GM19438 (cell line): ENCODE results near the gene PAQR4.

ENCODE experiments used
- ATAC-seq: cut with Tn5 transposase; IDR thresholded peaks from one replicate; pipeline ENCODE4 v1.9.1; 2021; ENCODE audit warnings: low read depth; ENCODE audit not compliant: unreplicated experiment

Gene PAQR4

DNA sequence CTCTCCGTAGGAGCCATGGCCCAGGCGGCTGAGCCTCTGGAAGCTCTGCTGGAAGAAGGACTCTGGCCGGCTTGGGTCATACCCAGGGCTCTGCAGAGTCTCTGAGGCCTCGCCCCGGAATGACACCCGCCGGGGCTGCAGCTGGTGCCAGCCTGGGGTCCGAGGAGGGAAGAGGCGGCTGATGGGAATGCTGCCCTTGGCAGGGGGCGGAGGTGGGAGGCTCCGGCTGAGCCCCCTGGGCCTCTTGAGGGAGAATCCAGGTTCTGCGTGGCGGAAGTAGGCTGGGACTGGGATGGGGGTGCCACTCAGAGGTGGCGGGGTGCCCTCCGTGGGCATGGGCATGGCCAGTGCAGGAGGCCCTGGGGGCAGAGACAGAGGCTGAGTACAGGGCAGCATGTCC is 7.5 kb downstream of the PAQR4 start:
- ATAC-seq, result no peak

DNA sequence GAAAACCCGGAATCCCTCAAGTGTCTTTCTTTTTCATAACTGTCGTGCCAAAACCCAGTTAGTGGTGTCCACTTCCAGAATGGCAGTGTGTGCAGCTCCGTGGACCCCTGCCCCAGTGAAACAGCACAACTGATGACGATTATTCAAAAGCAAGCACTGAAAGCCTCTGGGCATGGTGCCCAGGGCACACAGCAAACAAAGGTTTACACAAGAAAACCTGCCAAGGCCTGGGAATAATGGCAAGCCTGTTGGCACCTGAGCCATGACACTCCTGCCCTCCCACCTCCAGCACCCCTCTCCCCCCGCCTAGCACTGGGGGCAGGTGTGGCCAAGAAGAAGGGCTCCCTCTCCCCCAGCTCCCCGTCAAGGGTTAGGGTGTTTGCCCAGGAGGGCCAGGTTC is 8.3 kb downstream of the PAQR4 start:
- ATAC-seq, result no peak

DNA sequence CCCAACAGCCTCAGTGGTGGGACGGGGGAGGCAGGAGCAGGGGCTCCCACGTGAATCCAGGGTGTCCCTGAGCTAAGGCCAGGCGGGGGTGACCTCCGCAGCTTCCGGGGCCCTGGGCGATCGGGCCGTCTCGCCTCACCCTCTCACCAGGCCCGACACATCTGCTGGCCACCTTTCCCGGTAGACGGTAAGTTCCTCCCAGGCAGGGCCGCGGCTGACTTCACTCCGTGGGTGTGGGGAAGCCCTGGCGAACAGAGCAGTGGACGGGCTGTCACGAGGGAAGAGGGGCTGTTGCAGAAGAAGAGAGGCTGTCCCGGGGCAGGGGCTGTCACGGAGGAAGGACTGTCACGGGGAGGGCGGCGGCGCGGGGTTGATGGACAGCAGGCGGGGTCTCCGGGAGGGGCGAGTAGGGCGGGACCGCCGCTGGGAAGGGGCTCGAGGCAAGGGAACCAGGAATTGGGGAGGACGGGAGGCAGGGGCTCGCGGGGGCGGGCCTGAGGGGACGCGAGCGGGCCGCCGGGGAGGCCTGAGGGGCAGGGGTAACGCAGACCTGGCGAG is 10.6 kb downstream of the PAQR4 start:
- no peak for ATAC-seq

DNA sequence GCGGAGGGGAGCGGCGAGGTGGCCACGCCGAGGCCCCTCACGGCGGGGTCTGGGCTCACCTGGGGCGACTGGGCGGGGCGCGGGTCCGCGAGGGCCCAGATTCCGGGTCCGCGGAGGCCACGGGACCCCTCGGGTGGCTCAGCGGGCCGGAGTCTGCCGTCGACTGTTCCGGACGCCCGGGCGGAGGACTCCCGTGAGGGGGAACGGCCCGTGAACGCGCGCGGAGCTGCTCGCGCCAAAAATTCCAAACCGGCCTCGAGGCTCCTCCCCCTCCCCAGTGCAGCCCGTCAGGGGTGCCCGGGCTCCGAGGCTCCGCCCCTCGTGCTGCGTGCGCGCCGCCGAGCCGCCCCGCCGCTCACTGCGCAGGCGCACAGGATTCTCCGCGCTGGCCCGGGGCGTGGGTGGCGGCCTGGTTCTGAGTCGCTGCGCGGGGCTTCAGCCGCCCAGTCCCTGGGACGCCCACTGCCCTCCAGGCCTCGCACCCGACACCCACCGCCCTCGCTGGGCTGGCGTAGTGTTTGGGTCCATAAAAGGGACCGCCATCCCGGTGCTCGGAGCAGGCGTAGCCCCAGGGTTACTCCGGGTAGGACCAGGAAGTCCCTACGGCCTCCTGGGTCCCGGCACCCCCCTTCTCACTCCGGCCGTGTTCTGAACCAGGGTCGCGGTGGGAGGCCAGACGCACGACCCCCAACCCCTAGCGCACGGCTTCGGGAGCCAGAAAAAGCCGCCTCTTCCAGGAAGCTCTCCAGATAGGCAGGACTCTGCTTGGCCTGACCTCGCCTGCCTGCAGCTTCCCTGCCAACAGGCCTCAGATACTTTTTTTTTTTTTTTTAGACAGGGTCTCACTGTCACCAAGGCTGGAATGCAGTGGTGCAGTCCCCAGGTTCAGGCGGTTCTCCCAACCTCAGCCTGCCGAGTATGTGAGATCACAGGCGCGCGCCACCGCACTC is 11.4 kb downstream of the PAQR4 start, which contains the start of gene PKMYT1:
TSS of gene PKMYT1 (minus strand) at position 220 of the 950 bp plus-strand sequence. CDS start 789 bp downstream, outside the sequence.
- peak; percentile 56 for ATAC-seq

DNA sequence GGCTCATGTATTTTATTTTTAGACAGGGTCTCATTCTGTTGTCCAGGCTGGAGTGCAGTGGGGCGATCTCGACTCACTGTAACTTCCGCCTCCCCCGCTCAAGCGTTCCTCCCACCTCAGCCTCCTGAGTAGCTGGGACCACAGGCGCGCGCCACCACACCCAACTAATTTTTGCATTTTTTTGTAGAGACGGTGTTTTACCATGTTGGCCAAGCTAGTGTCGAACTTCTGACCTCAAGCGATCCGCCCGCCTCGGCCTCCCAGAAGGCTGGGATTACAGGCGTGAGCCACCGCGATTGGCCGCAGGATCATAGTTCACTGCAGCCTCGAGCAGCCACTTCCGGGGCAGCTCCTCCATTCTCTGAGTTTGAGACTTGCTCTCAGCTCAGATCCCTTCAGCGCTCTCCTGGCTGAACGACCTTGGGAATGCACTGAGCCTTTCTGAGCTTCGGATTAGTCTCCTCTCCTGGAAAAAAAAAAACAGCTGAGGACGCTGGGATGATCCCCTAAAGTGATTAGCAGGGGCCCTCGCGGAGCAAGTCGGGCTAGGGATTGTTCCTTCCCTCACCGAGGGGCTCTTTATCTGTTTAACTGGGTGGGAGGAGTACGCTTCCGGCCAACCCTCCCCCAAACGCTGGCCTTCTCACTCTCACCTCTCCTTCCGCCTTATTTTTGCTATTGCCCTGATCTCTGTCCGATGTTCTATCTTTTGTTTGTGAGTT is 12.2 kb downstream of the PAQR4 start:
- no peak for ATAC-seq

DNA sequence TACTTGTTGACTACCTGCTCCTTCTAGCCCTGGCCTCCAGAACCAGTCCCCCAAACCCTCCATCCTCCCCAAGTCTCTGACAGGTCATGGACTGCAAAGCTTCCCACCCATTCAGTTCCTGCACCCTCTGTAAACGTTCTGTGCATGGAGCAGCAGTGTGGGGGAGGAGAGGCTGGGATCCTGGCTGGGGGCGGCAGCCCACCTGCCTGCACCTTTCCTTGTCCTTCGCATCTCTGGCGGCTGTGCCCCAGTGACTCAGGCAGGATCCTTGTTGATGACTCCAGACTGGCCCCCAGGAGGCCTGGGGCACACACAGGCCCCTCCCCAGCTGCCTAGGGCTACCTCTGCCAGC is 12.7 kb downstream of the PAQR4 start:
- ATAC-seq, result no peak

DNA sequence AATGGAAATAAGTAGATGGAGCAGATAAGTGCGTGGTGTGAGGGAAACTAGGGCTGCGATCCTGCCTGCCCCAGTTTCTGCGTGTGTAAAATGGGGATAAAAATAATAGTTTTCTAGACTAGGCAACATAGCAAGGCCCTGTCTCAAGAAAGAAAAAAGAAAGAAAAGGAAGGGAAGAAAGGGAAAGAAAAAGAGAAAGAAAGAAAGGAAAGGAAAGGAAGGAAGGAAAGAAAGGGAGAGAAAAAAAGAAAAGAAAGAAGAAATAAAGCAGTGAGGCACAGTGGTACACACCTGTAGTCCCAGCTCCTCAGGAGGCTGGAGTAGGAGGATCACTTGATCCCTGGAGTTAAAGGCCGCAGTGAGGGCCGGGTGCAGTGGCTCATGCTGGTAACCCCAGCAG is 13.3 kb downstream of the PAQR4 start:
- no peak for ATAC-seq

DNA sequence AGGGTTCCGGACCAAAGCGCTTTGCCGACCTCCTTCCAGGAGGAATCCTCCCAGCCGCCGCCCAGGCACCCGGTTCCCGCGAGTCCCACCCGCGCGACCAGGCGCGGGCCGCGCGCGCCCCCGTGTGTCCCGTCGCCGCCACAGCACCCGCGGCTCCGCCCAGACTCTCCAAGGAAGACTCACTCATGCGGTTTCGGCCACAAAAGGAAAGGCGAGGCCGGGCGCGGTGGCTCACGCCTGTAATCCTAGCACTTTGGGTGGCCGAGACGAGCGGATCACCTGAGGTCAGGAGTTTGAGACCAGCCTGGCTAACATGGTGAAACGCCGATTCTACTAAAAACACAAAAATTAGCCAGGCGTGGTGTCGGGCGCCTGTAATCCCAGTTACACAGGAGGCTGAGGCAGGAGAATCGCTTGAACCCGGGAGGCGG is 14.6 kb downstream of the PAQR4 start:
- ATAC-seq, result no peak

DNA sequence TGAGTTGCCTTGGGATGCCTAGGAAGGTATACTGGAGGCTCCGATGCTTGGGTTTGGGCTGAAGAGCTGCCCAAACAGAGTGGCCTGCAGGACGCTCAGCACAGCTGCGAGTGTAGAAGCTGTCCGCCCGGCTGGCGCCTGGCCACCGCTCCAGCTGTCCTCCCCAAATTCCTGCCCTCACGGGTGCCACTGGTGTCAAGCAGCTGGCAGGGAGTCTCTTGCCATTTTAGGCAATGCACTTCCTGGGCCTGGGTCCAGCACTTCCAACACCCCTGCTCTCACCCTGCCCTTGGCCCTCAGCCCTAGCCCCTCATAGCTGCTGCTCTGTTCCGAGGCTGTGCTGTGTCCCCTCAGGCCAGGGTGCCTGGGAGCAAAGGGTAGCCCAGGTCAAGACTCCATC is 16.3 kb downstream of the PAQR4 start:
- no peak for ATAC-seq

DNA sequence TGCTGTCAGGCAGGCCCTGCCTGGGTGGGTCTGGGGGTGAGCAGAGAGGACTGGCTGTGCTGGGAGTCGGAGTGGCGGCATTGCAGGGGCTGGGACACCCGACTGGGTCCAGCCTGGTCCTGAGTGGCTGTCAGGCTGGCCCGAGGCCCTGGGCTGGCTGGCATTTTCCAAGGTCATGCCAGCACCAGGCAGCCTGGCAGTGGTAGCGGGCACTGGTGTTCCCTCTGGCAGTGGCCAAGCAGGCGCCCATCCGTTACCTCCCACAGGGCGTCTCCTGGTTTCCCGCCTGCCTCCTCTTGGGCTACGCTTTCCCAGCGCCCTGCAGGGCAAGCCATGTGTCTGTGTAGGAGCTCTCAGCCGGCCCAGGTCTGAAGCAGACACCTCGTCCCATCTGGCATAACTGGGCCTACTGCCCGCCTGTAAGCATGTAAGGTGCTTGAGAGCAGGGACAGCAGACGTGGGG is 16.8 kb downstream of the PAQR4 start:
- ATAC-seq, result no peak

DNA sequence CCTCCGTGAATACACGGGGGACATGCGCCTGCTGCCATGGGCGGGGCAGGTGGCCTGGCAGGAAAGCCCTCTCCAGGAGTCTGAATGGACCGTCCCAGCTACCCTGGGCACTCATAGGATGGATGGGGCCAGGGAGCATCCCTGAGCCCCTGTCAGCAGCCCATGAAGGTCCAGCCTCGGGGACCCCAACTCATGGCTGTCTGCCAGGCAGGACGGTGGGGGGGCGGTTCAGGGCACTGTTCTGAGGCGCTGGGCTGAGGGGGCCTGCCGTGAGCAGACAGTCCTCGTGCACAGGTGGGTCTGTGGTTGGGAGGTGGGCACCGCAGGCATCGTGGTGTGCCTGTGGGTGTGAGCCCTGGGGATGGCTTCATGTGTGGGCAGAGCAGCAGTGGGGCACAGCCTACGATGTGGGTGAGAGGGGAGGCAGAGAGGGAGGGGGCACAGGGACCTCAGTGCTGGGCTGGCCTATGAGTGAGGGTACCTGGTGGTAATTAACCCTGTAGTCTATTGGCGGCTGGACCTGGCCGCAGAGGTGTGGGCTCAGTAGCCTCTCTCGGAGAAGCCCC is 17.6 kb downstream of the PAQR4 start:
- ATAC-seq, result no peak

DNA sequence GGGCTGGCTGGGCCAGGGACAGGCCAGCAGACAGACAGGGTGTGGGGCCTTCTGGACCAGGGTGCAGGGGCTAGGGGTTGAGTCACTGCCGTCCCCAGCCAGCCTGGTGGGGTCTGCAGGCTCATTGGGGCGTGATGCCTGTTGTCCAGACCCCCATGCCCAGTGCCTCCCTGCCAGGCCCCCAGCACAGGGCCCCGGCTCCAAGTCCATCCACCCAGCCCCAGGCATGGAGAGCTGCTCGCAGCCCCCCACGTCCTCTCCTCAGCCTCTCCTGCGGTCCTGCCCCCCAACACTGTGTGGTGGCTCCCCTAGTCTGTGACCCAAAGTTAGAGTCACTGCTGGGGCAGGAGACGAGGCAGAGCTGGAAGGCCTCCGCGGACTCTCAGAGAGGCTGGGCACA is 18.1 kb downstream of the PAQR4 start:
- no peak for ATAC-seq

DNA sequence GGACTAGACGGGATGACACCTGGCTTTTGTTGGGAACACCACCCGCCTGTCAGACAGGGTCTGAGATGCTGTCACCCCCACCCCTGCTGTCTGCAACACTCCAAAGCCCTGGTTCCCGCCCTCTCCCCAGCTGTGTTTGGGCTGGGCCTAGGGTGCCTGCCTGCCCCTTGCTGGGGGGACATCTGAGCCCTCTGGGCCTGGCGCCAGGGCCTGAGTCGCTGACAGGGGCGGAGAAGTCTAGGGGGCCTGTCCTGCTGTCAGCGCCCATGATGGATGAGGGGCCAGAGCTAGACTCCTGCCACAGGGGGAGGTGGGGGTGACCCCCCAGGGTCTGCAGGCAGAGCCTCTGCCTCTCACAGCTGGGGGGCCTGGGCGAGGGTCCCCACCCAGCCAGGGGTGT is 18.7 kb downstream of the PAQR4 start:
- ATAC-seq, result no peak

DNA sequence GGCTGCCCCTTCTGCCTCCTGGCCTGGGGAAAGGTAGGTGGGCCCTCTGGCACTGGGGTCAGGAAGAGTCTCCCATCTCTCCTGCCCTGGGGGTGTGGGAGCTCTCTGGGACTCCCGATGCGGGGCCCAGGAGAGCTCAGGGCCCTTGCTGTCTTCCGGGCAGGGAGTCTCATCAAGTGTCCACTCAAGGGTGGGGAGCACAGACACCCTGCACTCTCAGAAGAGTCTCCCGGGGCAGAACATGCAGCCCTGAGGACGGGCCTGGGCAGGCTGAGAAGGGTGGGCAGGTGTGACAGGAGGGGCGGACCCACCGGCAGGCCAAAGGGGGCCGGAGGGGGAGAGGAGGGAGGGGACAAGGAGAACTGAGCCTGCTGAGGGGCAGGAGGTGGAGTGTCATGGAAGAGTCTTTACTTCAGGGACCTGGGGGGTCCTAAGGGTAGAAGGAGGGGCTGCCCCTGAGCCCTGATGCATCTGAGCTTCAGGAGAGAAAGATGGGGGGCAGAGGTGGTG is 19.5 kb downstream of the PAQR4 start:
- ATAC-seq, result no peak

DNA sequence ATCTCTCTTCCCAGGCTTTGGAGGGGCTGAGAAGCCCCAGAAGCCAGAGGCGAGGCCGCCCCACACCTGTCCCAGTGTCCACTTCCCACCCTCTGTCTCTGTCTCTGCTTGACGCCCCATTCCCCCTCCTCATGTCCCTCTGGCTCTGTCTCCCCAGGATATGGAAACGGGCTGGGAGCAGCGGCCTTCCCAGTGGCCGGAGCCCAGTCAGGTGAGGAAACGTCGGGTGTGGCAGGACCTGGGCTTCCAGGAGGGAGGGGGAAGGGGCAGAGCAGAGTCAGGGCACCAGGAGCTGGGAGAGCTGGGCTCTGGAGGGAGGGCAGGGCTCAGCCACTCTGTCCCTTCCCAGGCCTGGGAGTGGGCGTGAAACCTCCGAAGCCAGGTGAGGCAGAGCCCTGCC is 21.7 kb downstream of the PAQR4 start:
- no peak for ATAC-seq

DNA sequence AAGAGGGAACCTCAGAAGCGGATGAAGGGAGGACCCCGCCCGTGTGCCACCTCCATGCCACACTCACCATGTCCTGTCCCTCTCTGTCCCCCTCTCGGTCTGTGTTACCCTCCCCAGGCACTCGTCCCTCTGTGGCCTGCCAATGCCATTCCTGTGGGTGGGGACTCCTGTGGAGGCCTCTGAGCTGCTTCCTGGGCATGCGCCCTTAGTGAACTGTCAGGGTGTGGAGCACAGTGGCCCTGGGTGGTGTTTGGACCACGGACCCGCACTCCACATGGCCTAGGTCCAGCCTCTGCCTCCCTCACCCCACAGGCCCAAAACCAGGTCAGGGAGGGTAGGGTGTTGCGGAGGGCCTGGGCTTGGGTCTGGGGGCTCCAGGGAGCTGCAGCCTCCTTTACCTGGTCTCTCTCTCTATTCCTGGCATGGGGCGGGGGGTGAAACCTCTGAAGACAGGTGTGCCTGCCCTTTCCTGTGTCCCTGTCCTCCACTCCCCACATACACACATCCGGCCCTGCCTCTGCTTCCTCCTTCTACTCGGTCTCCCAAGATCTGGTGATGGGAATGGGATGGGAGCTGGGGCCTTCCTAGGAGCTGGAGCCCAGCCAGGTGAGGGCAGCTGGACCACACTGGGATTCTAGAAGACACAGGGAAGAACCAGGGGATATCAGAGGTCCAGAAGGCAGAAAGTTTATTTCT is 22.6 kb downstream of the PAQR4 start:
- ATAC-seq, result no peak

DNA sequence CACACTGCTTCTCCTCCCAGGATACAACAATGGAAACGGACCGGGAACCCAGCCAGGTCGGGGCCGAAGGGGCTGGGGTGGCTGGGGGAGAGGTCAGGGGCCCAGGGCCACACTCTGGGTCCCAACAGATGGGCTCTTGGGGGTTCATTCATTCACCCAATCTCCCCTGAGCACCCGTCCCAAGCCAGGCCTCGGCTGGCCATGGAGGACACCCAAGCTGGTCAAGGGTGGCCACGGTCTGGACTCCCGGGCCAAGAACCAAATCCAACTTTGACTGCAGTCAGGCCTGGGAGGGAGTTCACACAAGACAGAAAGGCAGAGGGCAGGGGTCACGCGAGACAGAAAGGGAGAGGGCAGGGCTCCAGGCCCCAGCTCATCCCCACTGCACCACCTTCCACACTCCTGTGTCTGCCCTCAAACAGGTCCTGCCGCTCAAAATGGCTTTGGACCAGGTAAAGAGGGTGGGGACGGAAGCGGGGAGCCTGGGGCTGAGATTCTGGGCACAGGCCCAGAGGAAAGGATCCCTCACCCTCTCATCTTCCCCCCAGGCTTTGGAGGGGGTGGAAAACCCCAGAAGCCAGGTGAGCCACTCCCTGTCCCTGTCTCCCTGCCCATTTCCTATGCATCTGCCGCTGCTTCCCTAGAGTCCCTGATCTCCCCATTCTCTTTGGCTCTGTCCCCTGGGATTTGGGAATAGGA is 23.4 kb downstream of the PAQR4 start:
- no peak for ATAC-seq

DNA sequence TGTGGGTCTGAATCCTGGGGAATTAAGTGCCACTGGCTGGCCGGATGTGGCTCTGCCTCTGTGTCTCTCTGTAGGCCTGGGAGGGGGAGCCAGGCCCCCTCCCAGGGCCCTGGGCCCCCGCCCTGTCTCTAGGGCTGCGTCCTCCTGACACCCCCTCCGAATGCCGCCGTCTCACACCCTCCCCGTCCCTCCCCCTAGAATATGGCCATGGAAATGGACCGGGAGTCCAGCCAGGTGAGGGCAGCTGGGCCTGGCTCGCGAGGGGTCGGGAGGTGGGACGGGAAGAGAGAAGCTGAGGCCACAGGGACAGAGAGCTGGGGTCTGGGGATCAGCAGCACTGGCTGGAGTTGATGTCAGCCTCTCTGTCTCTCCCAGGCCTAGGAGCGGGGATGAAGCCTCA is 27.1 kb downstream of the PAQR4 start:
- ATAC-seq, result no peak

DNA sequence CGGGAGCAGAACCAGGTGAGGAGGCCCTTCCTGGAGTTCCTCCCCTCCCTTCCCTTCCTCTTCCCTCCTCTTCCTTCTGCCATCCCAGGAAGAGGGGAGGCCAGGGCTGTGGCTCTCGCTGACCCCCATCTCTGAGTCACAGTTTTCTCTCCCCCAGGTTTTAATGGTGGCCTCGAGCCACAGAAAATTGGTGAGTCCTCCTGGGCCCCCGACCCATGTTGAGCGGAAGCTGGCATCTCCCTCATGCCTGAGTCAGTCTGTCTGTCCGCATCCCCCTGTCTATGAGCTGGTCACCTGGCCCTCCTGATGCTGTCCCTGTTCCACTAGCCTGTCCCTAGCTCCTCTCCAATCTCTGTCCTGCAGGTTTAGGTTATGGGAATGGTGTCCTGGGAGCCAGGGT is 30.8 kb downstream of the PAQR4 start:
- ATAC-seq, result no peak

DNA sequence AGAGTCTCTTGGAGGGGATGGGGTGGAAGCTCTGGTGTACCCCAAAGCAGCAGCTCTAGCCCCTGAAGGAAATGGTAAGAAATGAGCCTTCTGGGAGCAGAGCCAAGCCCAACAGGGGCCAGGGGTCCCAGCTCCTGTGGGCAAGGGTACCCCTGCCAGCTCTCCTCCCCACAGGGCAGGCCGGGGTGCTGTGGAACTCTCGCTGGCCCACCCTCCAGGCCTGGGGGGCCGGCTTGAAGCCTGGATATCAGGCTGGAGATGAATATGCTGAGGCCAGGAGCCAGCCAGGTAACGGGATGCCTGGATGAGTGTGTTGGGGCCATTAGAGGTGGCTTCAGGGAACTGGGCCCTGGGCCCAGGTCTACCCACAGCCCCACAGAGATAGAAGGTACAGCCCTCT is 31.4 kb downstream of the PAQR4 start:
- no peak for ATAC-seq
